Measurements from ENCODE around the gene PCDH8.

The PCDH8 gene

GRCh38 chr13:52851137-52851962 is 2.9 kb upstream of the PCDH8 start:
- no peak for DNase-seq (ENCODE audit: low read depth)

GRCh38 chr13:52850396-52851136 is 2.1 kb upstream of the PCDH8 start:
- DNase-seq (ENCODE audit: low read depth) = no peak

- no peak for DNase-seq (ENCODE audit: low read depth)
Measured at GRCh38 chr13:52850072-52850395, 1.6 kb upstream of the PCDH8 start.

- no peak for DNase-seq (ENCODE audit: low read depth)
Measured at GRCh38 chr13:52849291-52850071, 1.0 kb upstream of the PCDH8 start.

- no peak for DNase-seq (ENCODE audit: low read depth)
Measured at GRCh38 chr13:52847682-52848432, 583 bp downstream of the PCDH8 start.

GRCh38 chr13:52847322-52847681 is 1.1 kb downstream of the PCDH8 start:
- no peak for DNase-seq (ENCODE audit: low read depth)

GRCh38 chr13:52846567-52847321 is 1.7 kb downstream of the PCDH8 start:
- no peak for DNase-seq (ENCODE audit: low read depth)

- DNase-seq (ENCODE audit: low read depth) = no peak
Measured at GRCh38 chr13:52845766-52846566, 2.5 kb downstream of the PCDH8 start.

- DNase-seq (ENCODE audit: low read depth) = no peak
Measured at GRCh38 chr13:52845334-52845761, 3.1 kb downstream of the PCDH8 start.

- DNase-seq (ENCODE audit: low read depth) = no peak
Measured at GRCh38 chr13:52844836-52845235, 3.6 kb downstream of the PCDH8 start.

- DNase-seq (ENCODE audit: low read depth) = no peak
Measured at GRCh38 chr13:52842441-52842840, 6.0 kb downstream of the PCDH8 start.

- DNase-seq (ENCODE audit: low read depth) = no peak
Measured at GRCh38 chr13:52840066-52840465, 8.4 kb downstream of the PCDH8 start.

GRCh38 chr13:52838433-52839107 is 9.9 kb downstream of the PCDH8 start:
- no peak for DNase-seq (ENCODE audit: low read depth)

- no peak for DNase-seq (ENCODE audit: low read depth)
Measured at GRCh38 chr13:52837850-52838249, 10.6 kb downstream of the PCDH8 start.

- no peak for DNase-seq (ENCODE audit: low read depth)
Measured at GRCh38 chr13:52835071-52835839, 13.2 kb downstream of the PCDH8 start.

- no peak for DNase-seq (ENCODE audit: low read depth)
Measured at GRCh38 chr13:52833296-52833875, 15.1 kb downstream of the PCDH8 start.

GRCh38 chr13:52832313-52832712 is 16.1 kb downstream of the PCDH8 start:
- DNase-seq (ENCODE audit: low read depth) = no peak

- DNase-seq (ENCODE audit: low read depth) = no peak
Measured at GRCh38 chr13:52830946-52831345, 17.5 kb downstream of the PCDH8 start.

- DNase-seq (ENCODE audit: low read depth) = no peak
Measured at GRCh38 chr13:52827839-52828238, 20.6 kb downstream of the PCDH8 start.
